Activated CD4-positive, alpha-beta memory T cell treated with anti-CD3 and anti-CD28 coated beads for 36 hours (primary cell): Measurements from ENCODE around the gene CALR3. TPM values are rescaled to one million over a fixed set of nuclear protein-coding genes. Genes with fewer than 3 reads are reported as not detected.
"Not testable (repeated sequence)": the region's sequence is repeated elsewhere in the genome, so short reads cannot be mapped to it uniquely, and the experiment has no call there.

Experiments used
- CTCF ChIA-PET: fragments of 350-600 bp; sonication (Branson Sonifier 250); formaldehyde crosslinking; loops from one replicate; lab custom pipeline; 2021; ENCODE audit warnings: antibody characterized with exemption, inconsistent platforms; lab: Charles Lee
- POLR2A ChIA-PET: fragments of 350-600 bp; sonication (Branson Sonifier 250); formaldehyde crosslinking; loops from one replicate; lab custom pipeline; 2021; ENCODE audit warnings: antibody characterized with exemption; lab: Charles Lee
- DNase-seq: peaks from one replicate; pipeline ENCODE4 v3.0.0-alpha.2; 2020
- H3K27ac Mint-ChIP-seq: one replicate; pipeline ENCODE4 v1.8.0; 2021; ENCODE audit warnings: mixed read lengths
- H3K27me3 Mint-ChIP-seq: one replicate; pipeline ENCODE4 v1.8.0; 2021; ENCODE audit warnings: mixed read lengths
- H3K36me3 Mint-ChIP-seq: one replicate; pipeline ENCODE4 v1.8.0; 2021; ENCODE audit warnings: mixed read lengths
- H3K4me1 Mint-ChIP-seq: one replicate; pipeline ENCODE4 v1.8.0; 2021; ENCODE audit warnings: low read depth, mixed read lengths
- H3K4me3 Mint-ChIP-seq: one replicate; pipeline ENCODE4 v1.8.0; 2021; ENCODE audit warnings: mild to moderate bottlenecking, mixed read lengths
- H3K9me3 Mint-ChIP-seq: one replicate; pipeline ENCODE4 v1.8.0; 2021; ENCODE audit warnings: mixed read lengths
- intact Hi-C: fragments of 100-400 bp; cut with micrococcal nuclease; formaldehyde crosslinking; loops from one replicate; pipeline ENCODE4 v1.15.1; 2023
- total RNA-seq, 2 experiments: library from RNA; stranded (reverse); gene quantifications; one replicate each; pipeline ENCODE4 v1.2.3, GENCODE V29; 2021

Gene CALR3
- total RNA-seq, 2 experiments from 2014 or later = not detected

DNA sequence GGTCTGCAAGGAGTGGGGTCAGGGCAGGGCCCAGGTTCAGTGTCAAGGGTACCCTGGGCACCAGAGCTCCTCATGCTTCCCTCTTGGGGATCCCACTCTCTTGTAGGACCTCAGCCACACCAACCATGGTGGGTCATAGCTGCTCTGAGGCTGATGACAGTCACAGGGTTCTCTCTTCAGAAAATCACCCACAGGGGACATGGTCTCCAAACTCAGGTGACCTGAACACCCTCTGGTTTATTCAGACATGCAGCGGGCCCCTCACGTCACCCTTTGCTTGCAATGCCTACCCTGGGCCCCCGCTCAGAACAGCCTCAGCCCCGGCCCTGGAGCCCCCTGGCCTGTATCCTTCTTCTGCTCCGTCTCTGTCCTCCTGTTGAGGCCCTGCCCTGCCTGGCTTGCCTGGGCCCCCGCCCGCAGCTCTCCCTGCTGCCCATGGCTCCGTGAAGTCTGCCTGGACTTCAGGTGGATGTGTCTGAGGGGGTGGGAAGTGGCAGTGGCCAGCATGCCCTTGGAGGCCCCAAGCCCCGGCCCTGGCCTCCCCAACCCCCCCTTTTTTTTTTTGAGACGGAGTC is 25.8 kb upstream of the CALR3 start:
- no peaks in the 10 kb centered on the region for H3K4me1 Mint-ChIP-seq
- H3K27ac Mint-ChIP-seq = no peak overlapping the region
- H3K4me3 Mint-ChIP-seq = no peak overlapping the region
- no peaks in the 10 kb centered on the region for H3K27me3 Mint-ChIP-seq
- intact Hi-C loops = no loop called here
- DNase-seq = no peak
- H3K9me3 Mint-ChIP-seq = no peaks in the 10 kb centered on the region
- ChIA-PET CTCF (no interaction called here), POLR2A (no interaction called here)
- H3K36me3 Mint-ChIP-seq = peaks cover 45% of the 10 kb centered on the region

DNA sequence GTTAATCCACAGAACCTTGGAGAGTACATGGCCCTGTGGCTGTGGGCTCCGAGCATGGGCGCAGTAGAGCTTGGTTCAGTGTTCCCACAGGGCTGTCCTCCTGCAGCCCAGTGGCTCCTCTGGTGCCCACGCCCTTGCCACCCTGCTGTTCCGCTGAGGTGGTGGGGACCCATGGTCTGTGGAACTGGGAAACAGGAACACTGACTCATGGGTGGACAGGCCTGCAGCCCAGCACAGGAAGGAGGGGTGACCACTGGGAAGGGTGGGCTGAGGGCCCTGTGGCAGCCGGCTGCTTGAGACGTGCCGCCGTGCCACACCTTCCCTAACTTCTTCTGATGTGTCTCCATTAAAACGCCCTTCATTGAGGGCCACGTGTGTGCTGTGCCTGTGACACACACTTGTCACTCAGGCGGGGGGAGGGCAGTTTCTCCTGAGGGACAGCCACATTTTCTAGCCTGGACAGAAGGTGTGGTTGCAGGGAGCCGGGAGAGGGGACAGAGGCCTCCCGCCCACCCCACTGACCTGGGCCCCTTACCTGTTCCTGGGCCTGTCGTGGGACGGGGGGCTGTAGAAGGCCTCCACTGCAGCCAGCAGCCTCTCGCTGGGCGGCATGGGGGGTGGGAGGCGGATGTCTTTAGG is 25.1 kb upstream of the CALR3 start:
- Mint-ChIP-seq H3K27me3 (no peaks in the 10 kb centered on the region), H3K36me3 (peaks cover 42% of the 10 kb centered on the region), H3K4me3 (no peak overlapping the region), H3K27ac (no peak overlapping the region), H3K4me1 (no peaks in the 10 kb centered on the region), H3K9me3 (no peaks in the 10 kb centered on the region)
- DNase-seq = no peak
- ChIA-PET CTCF (no interaction called here), POLR2A (interaction anchor here (0.6 kb wide), 1 partner anchor 23 kb away, joined by 3 read pairs; no protein-coding TSS in a partner anchor)
- intact Hi-C loops = no loop called here

DNA sequence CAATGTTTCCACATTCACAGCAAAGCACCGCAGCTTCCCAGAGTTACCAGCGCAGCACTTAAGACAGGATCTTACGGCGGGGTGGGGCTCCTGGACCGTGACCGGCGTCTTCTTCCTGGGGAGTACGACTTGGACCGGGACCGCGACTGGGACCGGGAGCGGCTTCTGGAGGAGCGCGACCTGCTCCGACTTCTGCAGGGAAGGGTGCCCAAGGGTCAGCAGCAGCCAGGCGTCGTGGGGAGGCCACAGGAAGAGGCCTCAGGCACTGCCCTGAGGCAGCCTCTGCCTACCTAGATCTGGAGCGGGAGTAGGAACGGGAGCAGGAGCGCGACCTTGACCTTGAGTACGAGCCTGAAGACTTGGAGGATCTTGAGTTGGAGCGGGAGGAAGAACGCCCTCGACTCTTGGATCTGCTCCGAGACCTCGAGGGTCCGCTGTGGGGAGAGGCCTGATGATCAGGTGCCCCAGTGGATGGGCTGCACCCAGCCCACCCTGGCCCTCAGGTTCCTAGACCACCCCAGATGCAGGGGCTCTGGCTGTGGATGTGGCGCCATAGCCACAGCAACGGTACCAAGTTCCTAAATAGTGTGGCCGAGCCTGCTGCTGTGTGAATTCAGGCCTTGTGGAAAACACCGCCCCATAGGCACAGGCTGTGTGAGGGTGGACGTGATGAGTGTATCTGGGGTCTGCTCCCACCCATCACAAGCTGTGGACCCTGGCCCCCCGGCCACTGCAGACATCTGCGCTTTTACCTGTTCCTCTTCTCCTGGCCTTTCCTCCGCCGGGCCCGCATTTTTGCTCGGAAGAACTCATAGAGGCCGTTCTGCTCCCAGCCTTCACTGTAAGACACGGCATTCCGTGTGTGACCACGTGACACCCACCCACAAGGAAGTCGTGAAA is 24.4 kb upstream of the CALR3 start:
- Mint-ChIP-seq H3K9me3 (no peaks in the 10 kb centered on the region), H3K4me1 (no peaks in the 10 kb centered on the region), H3K27me3 (no peaks in the 10 kb centered on the region), H3K27ac (no peak overlapping the region), H3K4me3 (no peak overlapping the region), H3K36me3 (peaks cover 36% of the 10 kb centered on the region)
- ChIA-PET CTCF (no interaction called here), POLR2A (interaction anchor here (0.6 kb wide), 1 partner anchor 23 kb away, joined by 3 read pairs; no protein-coding TSS in a partner anchor)
- intact Hi-C loops = no loop called here
- DNase-seq = no peak

DNA sequence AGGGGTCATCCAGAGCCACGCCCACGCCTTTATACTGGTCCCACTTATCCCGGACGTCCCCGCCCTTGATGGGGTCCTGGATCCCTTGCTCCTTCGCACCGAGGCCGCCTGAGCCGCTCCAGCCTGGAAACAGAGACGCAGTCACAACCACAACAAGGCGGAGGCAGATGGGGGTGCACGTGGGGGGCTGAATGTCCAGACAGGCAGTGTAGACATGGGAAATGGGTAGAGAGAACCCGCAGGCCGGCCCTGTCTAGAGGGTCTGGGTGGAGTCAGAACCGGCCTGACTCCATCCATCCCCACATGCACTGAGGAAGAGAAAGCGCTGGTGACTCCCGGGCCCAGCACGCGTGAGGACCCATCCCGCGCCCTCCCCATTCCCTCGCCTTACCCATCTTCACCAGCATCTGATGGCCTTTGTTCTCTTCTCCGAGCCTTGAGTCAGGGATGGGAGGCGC is 23.3 kb upstream of the CALR3 start:
- Mint-ChIP-seq H3K36me3 (peaks cover 35% of the 10 kb centered on the region), H3K4me3 (no peak overlapping the region), H3K27me3 (no peaks in the 10 kb centered on the region), H3K4me1 (no peaks in the 10 kb centered on the region), H3K9me3 (no peaks in the 10 kb centered on the region), H3K27ac (no peak overlapping the region)
- ChIA-PET CTCF (no interaction called here), POLR2A (no interaction called here)
- DNase-seq = no peak
- intact Hi-C loops = no loop called here

DNA sequence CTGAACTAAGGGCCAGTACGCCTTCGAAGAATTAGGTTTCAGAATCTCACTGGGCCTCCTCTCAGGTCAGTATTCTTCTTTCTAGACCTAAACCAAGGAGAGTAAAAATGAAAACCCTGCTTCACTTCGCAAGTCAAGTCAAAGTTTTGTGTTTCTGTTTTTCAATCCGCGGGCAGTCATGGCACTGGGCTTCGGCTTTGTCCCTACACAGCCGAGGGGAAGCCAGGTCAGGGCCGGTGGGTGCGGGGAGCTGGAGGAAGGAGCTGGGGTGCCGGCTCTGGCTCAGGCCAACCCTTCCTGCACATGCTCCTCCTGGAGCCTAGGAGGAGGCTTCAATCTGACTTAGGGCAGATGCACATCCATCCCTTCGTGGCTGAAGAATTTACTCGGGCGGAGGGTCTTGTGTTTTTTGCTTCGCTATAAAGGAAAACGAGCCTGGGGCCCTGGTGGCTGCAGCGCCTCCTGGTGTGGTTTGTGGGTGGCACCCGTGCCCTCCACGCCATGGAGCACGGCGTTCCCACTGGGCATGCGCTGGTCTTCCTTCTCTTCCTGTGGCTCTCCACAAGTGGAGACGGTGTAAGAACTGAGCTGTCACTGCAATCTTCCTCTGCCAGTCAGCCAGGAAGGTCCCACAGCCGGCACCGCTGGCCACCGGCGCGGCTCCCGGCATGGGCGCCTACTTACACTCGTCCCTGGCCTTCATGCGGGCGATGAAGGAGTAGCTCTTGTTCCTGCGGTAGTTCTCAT is 22.7 kb upstream of the CALR3 start:
- Mint-ChIP-seq H3K27ac (no peak overlapping the region), H3K36me3 (peaks cover 35% of the 10 kb centered on the region), H3K4me3 (no peak overlapping the region), H3K27me3 (no peaks in the 10 kb centered on the region), H3K4me1 (no peaks in the 10 kb centered on the region), H3K9me3 (no peaks in the 10 kb centered on the region)
- intact Hi-C loops = no loop called here
- no peak for DNase-seq
- ChIA-PET CTCF (no interaction called here), POLR2A (no interaction called here)

DNA sequence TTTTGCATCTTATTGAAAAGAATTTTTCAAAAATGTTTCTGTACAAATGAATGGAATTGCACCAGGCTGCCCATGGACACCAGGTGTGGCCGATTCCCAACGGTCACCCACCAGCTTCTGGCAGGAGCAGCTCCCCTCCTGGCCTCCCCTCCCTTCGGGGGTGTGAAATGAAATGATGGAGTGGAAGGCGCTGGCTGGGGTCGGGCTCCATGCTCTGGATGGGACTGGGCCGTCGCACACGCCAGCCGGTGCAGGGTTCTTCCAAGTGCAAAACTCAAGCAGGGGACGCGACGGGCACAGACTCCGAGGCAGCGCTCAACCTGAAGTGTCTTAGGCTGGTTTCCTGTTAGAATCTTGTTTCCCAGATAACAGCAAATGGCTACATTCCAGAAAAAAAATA is 22.1 kb upstream of the CALR3 start:
- no peak for DNase-seq
- ChIA-PET CTCF (interaction anchor here (1.2 kb wide), 1 partner anchor 31 kb away, joined by 3 read pairs; no protein-coding TSS in a partner anchor), POLR2A (no interaction called here)
- Mint-ChIP-seq H3K4me3 (no peak overlapping the region), H3K36me3 (peaks cover 35% of the 10 kb centered on the region), H3K27me3 (no peaks in the 10 kb centered on the region), H3K27ac (no peak overlapping the region), H3K4me1 (no peaks in the 10 kb centered on the region), H3K9me3 (no peaks in the 10 kb centered on the region)
- intact Hi-C loops = no loop called here

DNA sequence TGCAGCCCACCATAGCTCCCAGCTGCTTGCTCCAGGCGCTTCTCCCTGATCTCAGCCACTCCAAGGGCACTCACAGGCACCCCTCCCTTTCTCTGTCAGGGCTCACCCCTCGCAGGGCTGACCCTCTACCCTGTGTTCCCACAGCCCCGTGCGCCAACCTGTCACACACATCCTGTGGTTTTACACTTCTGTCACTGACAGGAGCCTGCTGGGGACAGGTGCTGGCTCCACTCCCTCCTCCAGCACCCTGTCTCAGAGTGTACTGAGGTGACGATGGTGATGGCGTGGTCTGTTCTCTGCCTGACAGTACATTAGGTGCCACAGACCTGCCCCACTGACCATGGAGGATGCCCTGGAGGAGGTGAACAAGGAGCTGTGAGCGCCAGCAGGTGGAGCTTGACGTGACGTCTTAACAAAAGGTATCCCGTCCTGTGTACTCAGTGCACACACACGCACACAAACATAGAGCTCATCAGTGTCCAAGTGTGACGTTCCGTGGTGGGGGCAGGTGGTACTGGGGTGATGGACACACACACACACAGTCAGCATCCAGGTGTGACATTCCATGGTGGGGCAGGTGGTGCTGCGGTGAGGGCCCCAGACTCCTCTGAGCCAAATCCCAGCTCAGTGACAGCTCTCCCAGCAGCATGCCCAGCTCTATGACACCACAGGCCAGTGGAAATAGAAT is 21.1 kb upstream of the CALR3 start:
- ChIA-PET POLR2A (no interaction called here), CTCF (interaction anchor here (1.0 to 1.2 kb wide), 2 partner anchors 30 to 75 kb away, joined by 3 read pairs; no protein-coding TSS in a partner anchor)

DNA sequence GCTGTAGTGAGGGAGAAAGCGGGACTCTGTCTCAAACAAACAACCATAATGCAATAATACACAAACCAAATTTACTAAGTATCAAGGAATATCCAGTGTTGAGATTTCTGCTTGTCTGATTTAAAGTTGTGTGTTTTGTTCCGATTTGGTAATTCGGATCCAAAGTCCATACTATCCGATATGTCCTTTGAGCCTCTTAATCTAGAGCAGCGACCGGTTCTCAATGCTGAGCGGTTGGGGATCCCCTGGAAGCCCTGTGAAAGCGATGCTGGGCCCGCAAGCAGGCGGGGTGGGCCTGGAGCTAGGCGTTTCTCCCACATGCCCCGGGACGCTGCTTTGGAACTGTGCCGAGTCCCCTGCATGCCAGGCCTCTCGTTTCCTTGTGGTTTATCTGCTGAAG is 20.4 kb upstream of the CALR3 start:
- Mint-ChIP-seq H3K36me3 (peaks cover 30% of the 10 kb centered on the region), H3K27me3 (no peaks in the 10 kb centered on the region), H3K4me1 (no peaks in the 10 kb centered on the region), H3K4me3 (no peak overlapping the region), H3K27ac (no peak overlapping the region), H3K9me3 (no peaks in the 10 kb centered on the region)
- ChIA-PET CTCF (no interaction called here), POLR2A (no interaction called here)
- intact Hi-C loops = no loop called here
- DNase-seq = no peak

More for the DNA sequence above, 21.1 kb upstream of the CALR3 start:
- no peak for DNase-seq
- Mint-ChIP-seq H3K9me3 (no peaks in the 10 kb centered on the region), H3K27ac (no peak overlapping the region), H3K27me3 (no peaks in the 10 kb centered on the region), H3K4me3 (no peak overlapping the region), H3K4me1 (no peaks in the 10 kb centered on the region), H3K36me3 (peaks cover 30% of the 10 kb centered on the region)
- intact Hi-C loops = no loop called here

DNA sequence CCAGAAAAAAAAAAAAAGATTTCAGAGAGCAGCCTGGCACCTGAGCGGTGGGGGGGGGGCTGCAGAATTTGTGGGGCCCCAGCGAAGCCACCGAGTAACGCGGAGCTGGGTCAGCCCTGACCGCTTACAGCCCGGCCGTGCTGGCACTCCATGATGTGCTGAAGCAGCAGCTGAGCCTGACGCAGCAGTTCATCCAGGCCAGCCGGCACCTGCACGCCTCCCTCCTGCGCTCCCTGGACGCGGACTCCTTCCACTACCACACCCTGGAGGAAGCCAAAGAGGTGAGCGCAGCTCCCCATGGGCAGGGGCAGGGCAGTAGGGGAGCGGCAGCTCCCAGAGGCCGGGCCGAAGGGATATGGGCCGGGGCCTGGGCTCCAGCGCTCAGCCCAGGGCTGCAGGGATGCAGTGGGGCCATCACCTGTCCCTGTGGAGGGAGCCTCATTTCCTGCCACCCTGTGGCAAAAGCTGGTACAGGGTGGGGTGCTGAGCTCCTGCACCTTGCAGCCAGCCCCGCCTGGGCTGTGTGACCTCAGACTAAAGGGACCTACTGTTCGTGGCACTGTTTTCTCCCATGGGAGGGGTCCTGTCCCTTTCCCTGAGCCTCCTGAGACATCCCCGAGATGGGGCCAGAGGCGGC is 18.5 kb upstream of the CALR3 start:
- no peak overlapping the region for H3K27ac Mint-ChIP-seq
- no peaks in the 10 kb centered on the region for H3K9me3 Mint-ChIP-seq
- H3K36me3 Mint-ChIP-seq = peaks cover 20% of the 10 kb centered on the region
- CTCF ChIA-PET = interaction anchor here (0.6 kb wide), 2 partner anchors 13 to 885 kb away, joined by 3 read pairs; no protein-coding TSS in a partner anchor
- H3K4me1 Mint-ChIP-seq = no peaks in the 10 kb centered on the region
- intact Hi-C loops = no loop called here
- no peak overlapping the region for H3K4me3 Mint-ChIP-seq
- H3K27me3 Mint-ChIP-seq = no peaks in the 10 kb centered on the region
- POLR2A ChIA-PET = no interaction called here
- no peak for DNase-seq

DNA sequence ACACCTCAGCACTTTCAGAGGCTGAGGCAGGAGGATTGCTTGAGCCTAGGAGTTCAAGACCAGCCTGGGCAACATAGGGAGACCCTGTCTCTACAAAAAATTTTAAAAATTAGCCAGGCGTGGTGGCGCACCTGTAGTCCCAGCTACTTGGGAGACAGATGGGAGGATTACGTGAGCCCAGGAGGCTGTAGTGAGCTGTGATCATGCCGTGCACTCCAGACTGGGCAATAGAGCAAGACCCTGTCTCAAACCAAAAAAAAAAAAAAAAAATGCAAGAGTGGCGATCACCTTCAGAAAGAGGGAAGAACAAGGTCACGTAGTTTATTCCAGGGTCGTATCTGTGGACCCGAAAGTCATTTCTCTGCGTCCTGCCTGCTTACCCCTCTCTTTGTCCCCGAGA is 16.6 kb upstream of the CALR3 start:
- intact Hi-C loops, H3K4me3 Mint-ChIP-seq, H3K27me3 Mint-ChIP-seq, H3K27ac Mint-ChIP-seq, CTCF ChIA-PET, DNase-seq, H3K9me3 Mint-ChIP-seq, H3K4me1 Mint-ChIP-seq, H3K36me3 Mint-ChIP-seq, POLR2A ChIA-PET: not testable (repeated sequence)
